OCI-LY3 (cell line): ENCODE results near the gene DNM3.
A peak's percentile ranks its signal among the peaks of the same experiment; 100 is the strongest.

Source experiments
- H2AFZ ChIP-seq: fragments of 200-600, 300-600 bp; shearing (Covaris generic); 2 replicates; pipeline ENCODE4 v1.6.0; 2014; ENCODE audit warnings: antibody characterized with exemption, low read depth, low read length
- H3K27ac ChIP-seq: fragments of 200-600, 300-600 bp; sonication (generic); 2 replicates; pipeline ENCODE4 v1.5.1; 2014; ENCODE audit warnings: mild to moderate bottlenecking, low read length, moderate library complexity, mixed read lengths
- H3K27me3 ChIP-seq: fragments of 200-600, 300-600 bp; sonication (generic); 2 replicates; pipeline ENCODE4 v1.6.1; 2014; ENCODE audit warnings: low read depth, low read length, mixed read lengths
- H3K36me3 ChIP-seq: fragments of 200-600, 300-600 bp; sonication (generic); replicated peaks from 2 replicates; pipeline ENCODE3; 2014; ENCODE audit warnings: low read depth, low read length, mixed read lengths
- H3K4me1 ChIP-seq: fragments of 300-600, 200-600 bp; sonication (generic); 2 replicates; pipeline ENCODE4 v1.6.1; 2014; ENCODE audit warnings: low read length, mixed read lengths
- H3K4me2 ChIP-seq: fragments of 200-600, 300-600 bp; sonication (generic); 2 replicates; pipeline ENCODE4 v1.6.1; 2014; ENCODE audit warnings: low read length, mixed read lengths
- H3K4me3 ChIP-seq: fragments of 300-600, 200-600 bp; sonication (generic); 2 replicates; pipeline ENCODE4 v1.5.1; 2014; ENCODE audit warnings: antibody characterized with exemption, mild to moderate bottlenecking, low read length, moderate library complexity
- H3K79me2 ChIP-seq: fragments of 300-600, 200-600 bp; shearing (Covaris generic); 2 replicates; pipeline ENCODE4 v1.6.1; 2014; ENCODE audit warnings: mild to moderate bottlenecking, low read length, mixed read lengths
- H3K9ac ChIP-seq: fragments of 300-600, 200-600 bp; shearing (Covaris generic); 2 replicates; pipeline ENCODE4 v1.6.0; 2014; ENCODE audit warnings: mild to moderate bottlenecking, low read length, moderate library complexity
- H3K9me3 ChIP-seq: fragments of 200-600, 300-600 bp; shearing (Covaris generic); 2 replicates; pipeline ENCODE4 v1.6.1; 2014; ENCODE audit warnings: low read length, mixed read lengths; ENCODE audit not compliant: insufficient read depth
- H4K20me1 ChIP-seq: fragments of 200-600, 300-600 bp; sonication (generic); 2 replicates; pipeline ENCODE4 v1.6.1; 2016; ENCODE audit warnings: low read length, mixed read lengths; ENCODE audit not compliant: insufficient read depth
- EZH2phosphoT487 ChIP-seq: fragments of 200-600 bp; shearing (Covaris generic); IDR thresholded peaks from 2 replicates; pipeline ENCODE4 v1.6.1; 2018; ENCODE audit warnings: antibody characterized with exemption, mixed run types, low read depth
- TF ChIP-seq, protein P1 (sequence below): fragments of 200-600, 300-600 bp; sonication (generic); IDR thresholded peaks from 2 replicates; pipeline ENCODE4 v1.5.1; 2014; ENCODE audit warnings: antibody characterized with exemption, low read length, low read depth

DNM3 gene

DNA sequence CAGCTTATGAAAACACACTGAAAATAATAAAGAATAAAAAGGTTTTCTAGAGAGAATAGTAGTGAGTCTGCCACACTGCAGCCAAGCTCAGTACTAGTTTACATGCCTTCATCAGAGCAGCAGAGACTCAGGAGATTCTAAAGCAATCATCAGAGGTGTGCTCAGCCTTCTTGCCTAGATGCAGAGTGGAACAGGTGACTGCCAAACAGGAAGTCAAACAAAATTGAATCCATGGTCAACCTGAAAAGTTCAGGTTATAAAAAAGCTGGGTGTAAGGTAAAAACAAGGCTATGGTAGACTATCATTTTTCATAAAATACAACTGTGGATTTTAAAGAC is 413.9 kb downstream of the DNM3 start:
- H3K27me3 ChIP-seq = no peaks in the 10 kb centered on the region

GRCh38 chr1:172265905-172266304 is 424.6 kb downstream of the DNM3 start:
- Histone ChIP-seq H3K27ac (no peak overlapping the region), H3K4me3 (no peak overlapping the region), H3K79me2 (no peaks in the 10 kb centered on the region), H3K9ac (no peak overlapping the region), H3K9me3 (peaks cover 6% of the 10 kb centered on the region; the same call in 1 of the 2 replicates), H3K4me2 (no peak overlapping the region), H3K36me3 (peaks cover 9% of the 10 kb centered on the region), H2AFZ (no peak overlapping the region), H3K4me1 (peaks cover 42% of the 10 kb centered on the region), H4K20me1 (no peaks in the 10 kb centered on the region), H3K27me3 (no peaks in the 10 kb centered on the region)
- TF ChIP-seq EZH2phosphoT487 = no peak
- TF ChIP-seq, protein P1, sequence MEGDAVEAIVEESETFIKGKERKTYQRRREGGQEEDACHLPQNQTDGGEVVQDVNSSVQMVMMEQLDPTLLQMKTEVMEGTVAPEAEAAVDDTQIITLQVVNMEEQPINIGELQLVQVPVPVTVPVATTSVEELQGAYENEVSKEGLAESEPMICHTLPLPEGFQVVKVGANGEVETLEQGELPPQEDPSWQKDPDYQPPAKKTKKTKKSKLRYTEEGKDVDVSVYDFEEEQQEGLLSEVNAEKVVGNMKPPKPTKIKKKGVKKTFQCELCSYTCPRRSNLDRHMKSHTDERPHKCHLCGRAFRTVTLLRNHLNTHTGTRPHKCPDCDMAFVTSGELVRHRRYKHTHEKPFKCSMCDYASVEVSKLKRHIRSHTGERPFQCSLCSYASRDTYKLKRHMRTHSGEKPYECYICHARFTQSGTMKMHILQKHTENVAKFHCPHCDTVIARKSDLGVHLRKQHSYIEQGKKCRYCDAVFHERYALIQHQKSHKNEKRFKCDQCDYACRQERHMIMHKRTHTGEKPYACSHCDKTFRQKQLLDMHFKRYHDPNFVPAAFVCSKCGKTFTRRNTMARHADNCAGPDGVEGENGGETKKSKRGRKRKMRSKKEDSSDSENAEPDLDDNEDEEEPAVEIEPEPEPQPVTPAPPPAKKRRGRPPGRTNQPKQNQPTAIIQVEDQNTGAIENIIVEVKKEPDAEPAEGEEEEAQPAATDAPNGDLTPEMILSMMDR = no peak

More for the DNA sequence above, 413.9 kb downstream of the DNM3 start:
- Histone ChIP-seq H3K36me3 (no peaks in the 10 kb centered on the region), H3K9ac (no peak overlapping the region), H3K79me2 (no peaks in the 10 kb centered on the region), H3K4me3 (no peak overlapping the region), H3K9me3 (peaks cover 7% of the 10 kb centered on the region; the same call in 1 of the 2 replicates), H4K20me1 (no peaks in the 10 kb centered on the region), H2AFZ (0 out of 2 replicates have a peak overlapping the region, but pooled peaks have one; percentile 37), H3K4me2 (no peak overlapping the region; the same call in 1 of the 2 replicates), H3K4me1 (peaks cover 14% of the 10 kb centered on the region), H3K27ac (no peak overlapping the region)
- no peak for TF ChIP-seq EZH2phosphoT487
- TF ChIP-seq, protein P1 = no peak

- H4K20me1 ChIP-seq = no peaks in the 10 kb centered on the region
- H3K36me3 ChIP-seq = peaks cover 4% of the 10 kb centered on the region
- H3K4me3 ChIP-seq = no peak overlapping the region
- peaks cover 49% of the 10 kb centered on the region for H3K4me1 ChIP-seq
- H3K4me2 ChIP-seq = no peak overlapping the region
- H2AFZ ChIP-seq = no peak overlapping the region
- no peak overlapping the region for H3K9ac ChIP-seq
- TF ChIP-seq, protein P1 = no peak
- TF ChIP-seq EZH2phosphoT487 = no peak
- no peaks in the 10 kb centered on the region for H3K9me3 ChIP-seq
- no peak overlapping the region for H3K27ac ChIP-seq
- H3K27me3 ChIP-seq = no peaks in the 10 kb centered on the region
- no peaks in the 10 kb centered on the region for H3K79me2 ChIP-seq
Measured at GRCh38 chr1:172266528-172267174, 425.4 kb downstream of the DNM3 start.

DNA sequence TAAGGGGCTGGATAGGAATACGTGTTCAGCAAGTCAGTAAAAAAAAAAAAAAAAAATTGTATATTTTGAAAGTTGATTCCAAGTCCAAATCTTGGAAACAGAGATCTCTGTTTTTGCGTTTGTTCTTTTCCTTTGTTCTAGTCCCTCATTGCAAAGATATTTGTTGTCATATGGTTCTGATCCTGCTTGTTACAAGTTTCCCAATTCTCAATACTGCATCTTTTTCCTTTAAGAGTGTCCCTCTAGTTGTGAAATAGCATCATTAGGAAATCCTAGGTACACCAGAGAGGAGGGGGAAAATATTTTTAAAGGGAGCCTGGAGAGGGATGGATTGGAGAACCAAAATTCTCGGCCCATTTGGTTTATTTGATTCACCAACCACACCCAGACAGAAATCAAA is 426.9 kb downstream of the DNM3 start:
- Histone ChIP-seq H3K4me2 (peak overlapping the region; percentile 18), H3K36me3 (peaks cover 4% of the 10 kb centered on the region), H3K27me3 (no peaks in the 10 kb centered on the region), H3K9ac (no peak overlapping the region), H3K79me2 (no peaks in the 10 kb centered on the region), H3K4me1 (peaks cover 57% of the 10 kb centered on the region), H3K9me3 (no peaks in the 10 kb centered on the region), H3K4me3 (no peak overlapping the region), H2AFZ (no peak overlapping the region), H4K20me1 (no peaks in the 10 kb centered on the region), H3K27ac (peak overlapping the region; percentile 74)
- no peak for TF ChIP-seq EZH2phosphoT487
- TF ChIP-seq, protein P1 = no peak
